Mesendoderm (in vitro differentiated cells): ENCODE results near the gene PGD.

Source experiments
- DNase-seq: peaks from one replicate; pipeline ENCODE4 v3.0.0; 2013
- H2AK5ac ChIP-seq: 2 replicates; pipeline ENCODE4 v1.6.1; 2013; ENCODE audit warnings: low read length, inconsistent platforms
- H2BK120ac ChIP-seq: 2 replicates; pipeline ENCODE4 v1.6.1; 2013; ENCODE audit warnings: low read depth, mild to moderate bottlenecking, low read length, moderate library complexity, mixed read lengths
- H2BK15ac ChIP-seq: replicated peaks from 2 replicates; pipeline ENCODE4 v1.6.1; 2013; ENCODE audit warnings: low read depth, mild to moderate bottlenecking, moderate library complexity
- H2BK5ac ChIP-seq: 2 replicates; pipeline ENCODE4 v1.6.1; 2013; ENCODE audit warnings: low read length, inconsistent platforms
- H3K18ac ChIP-seq: 2 replicates; pipeline ENCODE4 v1.6.1; 2013; ENCODE audit warnings: mild to moderate bottlenecking, low read length, mixed read lengths
- H3K23ac ChIP-seq: one replicate; pipeline ENCODE4 v1.6.1; 2013; ENCODE audit warnings: low read length
- H3K27ac ChIP-seq: 2 replicates; pipeline ENCODE4 v1.5.1; 2013; ENCODE audit warnings: low read depth, mild to moderate bottlenecking, inconsistent platforms, low read length, moderate library complexity
- H3K27me3 ChIP-seq: 2 replicates; pipeline ENCODE4 v1.6.1; 2013; ENCODE audit warnings: low read length, control low read depth, mild to moderate bottlenecking, inconsistent platforms; ENCODE audit not compliant: insufficient read depth, poor library complexity
- H3K36me3 ChIP-seq: 2 replicates; pipeline ENCODE4 v1.6.1; 2013; ENCODE audit warnings: low read length, inconsistent platforms; ENCODE audit not compliant: control insufficient read depth, insufficient read depth
- H3K4ac ChIP-seq: one replicate; pipeline ENCODE4 v1.6.1; 2013; ENCODE audit warnings: low read depth, mild to moderate bottlenecking, low read length, moderate library complexity
- H3K4me1 ChIP-seq: 2 replicates; pipeline ENCODE4 v1.6.1; 2013; ENCODE audit warnings: low read depth, low read length, inconsistent platforms; ENCODE audit not compliant: control insufficient read depth
- H3K4me2 ChIP-seq: 2 replicates; pipeline ENCODE4 v1.6.1; 2013; ENCODE audit warnings: low read length
- H3K4me3 ChIP-seq: 2 replicates; pipeline ENCODE4 v1.5.1; 2013; ENCODE audit warnings: mild to moderate bottlenecking, low read length
- H3K56ac ChIP-seq: one replicate; pipeline ENCODE4 v1.6.1; 2013; ENCODE audit warnings: low read length
- H3K79me1 ChIP-seq: 2 replicates; pipeline ENCODE4 v1.6.1; 2013; ENCODE audit warnings: low read length, inconsistent platforms
- H3K79me2 ChIP-seq: 2 replicates; pipeline ENCODE4 v1.6.1; 2013; ENCODE audit warnings: mild to moderate bottlenecking, low read length; ENCODE audit not compliant: control insufficient read depth, insufficient read depth
- H3K9ac ChIP-seq: 2 replicates; pipeline ENCODE4 v1.6.1; 2013; ENCODE audit warnings: low read length, inconsistent platforms
- H4K5ac ChIP-seq: one replicate; pipeline ENCODE4 v1.6.1; 2013; ENCODE audit warnings: low read length
- H4K8ac ChIP-seq: one replicate; pipeline ENCODE4 v1.6.1; 2013; ENCODE audit warnings: low read depth, mild to moderate bottlenecking, control low read depth, low read length, moderate library complexity
- WGBS: extraction: QIAGEN DNeasy Blood & Tissue Kit; methylation state at CpG from one replicate; pipeline ENCODE4 v1.1.7; 2013; ENCODE audit warnings: low lambda C conversion rate, missing lambda C conversion rate; ENCODE audit not compliant: insufficient coverage; ENCODE audit errors: extremely low coverage; 5-methylcytosine and 5-hydroxymethylcytosine counted together

The PGD gene

DNA sequence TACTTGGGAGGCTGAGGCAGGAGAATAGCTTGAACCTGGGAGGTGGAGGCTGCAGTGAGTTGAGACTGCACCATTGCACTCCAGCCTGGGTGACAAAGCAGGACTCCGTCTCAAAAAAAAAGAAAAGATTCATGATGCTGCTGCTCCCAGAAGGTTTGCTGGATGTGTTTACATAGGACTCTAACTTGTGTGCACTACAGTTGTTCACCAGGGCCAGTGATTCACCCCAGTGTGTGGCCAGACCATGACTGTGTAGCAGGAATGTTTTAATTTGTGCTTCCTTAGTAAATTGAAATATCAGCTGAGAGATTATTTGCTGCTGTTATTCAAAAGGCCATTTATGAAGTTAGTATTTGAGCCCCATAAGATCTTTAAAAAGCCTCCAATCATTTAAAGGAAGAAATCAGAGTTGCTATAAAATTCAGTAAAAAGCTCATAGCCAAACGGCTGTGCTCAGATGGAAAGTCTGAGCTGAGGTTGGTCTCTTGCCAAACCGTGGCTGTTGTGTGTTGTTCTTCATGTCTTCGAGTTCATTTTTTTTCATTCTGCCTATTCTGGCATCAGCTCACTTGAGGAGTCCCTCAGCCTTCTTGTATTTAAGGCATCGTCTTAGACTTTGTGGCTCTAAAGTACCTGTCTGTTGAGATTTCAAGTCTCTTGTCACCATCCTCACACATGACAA, 18.1 kb upstream of the PGD start:
- no peak overlapping the region for H3K4me2 ChIP-seq
- H3K4ac ChIP-seq, result no peak overlapping the region
- no peak overlapping the region for H3K9ac ChIP-seq
- no peak overlapping the region for H3K56ac ChIP-seq
- H3K23ac ChIP-seq, result no peak overlapping the region
- no peak overlapping the region for H4K8ac ChIP-seq
- no peak overlapping the region for H2AK5ac ChIP-seq
- no peak overlapping the region for H3K4me3 ChIP-seq
- peaks cover 4% of the 10 kb centered on the region for H3K36me3 ChIP-seq
- no peak overlapping the region for H2BK120ac ChIP-seq
- no peaks in the 10 kb centered on the region for H3K79me2 ChIP-seq
- no peaks in the 10 kb centered on the region for H3K27me3 ChIP-seq
- no peak for DNase-seq
- no CpG with 5 or more reads among the region's 5 CpGs for WGBS
- H3K27ac ChIP-seq, result no peak overlapping the region
- no peaks in the 10 kb centered on the region for H3K4me1 ChIP-seq
- no peak overlapping the region for H2BK15ac ChIP-seq
- no peak overlapping the region for H4K5ac ChIP-seq
- no peak overlapping the region for H3K18ac ChIP-seq
- no peak overlapping the region for H2BK5ac ChIP-seq
- H3K79me1 ChIP-seq, result no peaks in the 10 kb centered on the region

- no peak overlapping the region for H3K23ac ChIP-seq
- H3K27ac ChIP-seq, result no peak overlapping the region
- H3K4me2 ChIP-seq, result no peak overlapping the region
- no peak for DNase-seq
- peaks cover 2% of the 10 kb centered on the region for H3K36me3 ChIP-seq
- H3K79me1 ChIP-seq, result no peaks in the 10 kb centered on the region
- H2BK5ac ChIP-seq, result no peak overlapping the region
- no peak overlapping the region for H4K8ac ChIP-seq
- H3K9ac ChIP-seq, result no peak overlapping the region
- H3K27me3 ChIP-seq, result no peaks in the 10 kb centered on the region
- H3K4me3 ChIP-seq, result no peak overlapping the region
- no peak overlapping the region for H3K56ac ChIP-seq
- H3K4me1 ChIP-seq, result no peaks in the 10 kb centered on the region
- no peaks in the 10 kb centered on the region for H3K79me2 ChIP-seq
- H3K18ac ChIP-seq, result no peak overlapping the region
- no peak overlapping the region for H2AK5ac ChIP-seq
- WGBS, result no CpG with 5 or more reads among the region's 4 CpGs
- no peak overlapping the region for H2BK15ac ChIP-seq
- no peak overlapping the region for H2BK120ac ChIP-seq
- H4K5ac ChIP-seq, result no peak overlapping the region
- no peak overlapping the region for H3K4ac ChIP-seq
These were observed 15.2 kb upstream of the PGD start for GRCh38 chr1:10383630-10384029.

DNA sequence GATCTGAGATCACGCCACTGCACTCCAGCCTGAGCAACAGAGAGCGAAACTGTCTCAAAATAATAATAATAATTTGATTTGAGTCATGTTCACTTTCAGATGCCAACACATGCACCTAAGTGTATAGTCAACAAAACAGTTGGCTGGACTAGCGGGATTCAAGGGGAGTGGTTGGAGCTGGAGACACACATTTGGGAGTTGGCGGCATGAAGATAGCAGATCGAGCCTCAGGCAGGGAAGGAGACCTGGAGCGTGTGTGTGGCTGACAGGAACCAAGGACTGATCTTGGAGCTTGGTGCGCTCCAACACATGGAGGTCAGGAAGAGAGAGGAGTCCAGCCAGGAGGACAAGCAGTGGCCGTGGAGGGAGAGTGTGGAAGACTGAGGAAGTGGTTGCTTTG, 14.6 kb upstream of the PGD start:
- Histone ChIP-seq H2BK15ac (no peak overlapping the region), H4K8ac (no peak overlapping the region), H3K56ac (no peak overlapping the region), H2AK5ac (no peak overlapping the region), H3K36me3 (no peaks in the 10 kb centered on the region), H3K27ac (no peak overlapping the region), H2BK120ac (no peak overlapping the region), H3K79me2 (no peaks in the 10 kb centered on the region), H3K4me3 (no peak overlapping the region), H3K9ac (no peak overlapping the region), H3K4ac (no peak overlapping the region), H3K79me1 (no peaks in the 10 kb centered on the region), H3K18ac (no peak overlapping the region), H3K27me3 (no peaks in the 10 kb centered on the region), H4K5ac (no peak overlapping the region), H3K23ac (no peak overlapping the region), H3K4me2 (no peak overlapping the region), H2BK5ac (no peak overlapping the region), H3K4me1 (no peaks in the 10 kb centered on the region)
- DNase-seq, result no peak
- no CpG with 5 or more reads among the region's 8 CpGs for whole genome bisulfite sequencing

- Histone ChIP-seq H2BK15ac (no peak overlapping the region), H3K18ac (no peak overlapping the region), H2AK5ac (no peak overlapping the region), H3K27me3 (no peaks in the 10 kb centered on the region), H3K4me2 (no peak overlapping the region), H3K27ac (no peak overlapping the region), H3K23ac (no peak overlapping the region), H3K4ac (no peak overlapping the region), H3K79me2 (no peaks in the 10 kb centered on the region), H3K36me3 (no peaks in the 10 kb centered on the region), H3K79me1 (no peaks in the 10 kb centered on the region), H2BK120ac (no peak overlapping the region), H2BK5ac (no peak overlapping the region), H3K56ac (no peak overlapping the region), H4K8ac (no peak overlapping the region), H3K9ac (no peak overlapping the region), H3K4me1 (no peaks in the 10 kb centered on the region), H4K5ac (no peak overlapping the region), H3K4me3 (no peak overlapping the region)
- WGBS, result no CpG with 5 or more reads among the region's 12 CpGs
- no peak for DNase-seq
These were observed 11.8 kb upstream of the PGD start for GRCh38 chr1:10386761-10387676.

- Histone ChIP-seq H3K23ac (no peak overlapping the region), H3K36me3 (no peaks in the 10 kb centered on the region), H3K4me3 (no peak overlapping the region), H3K27ac (no peak overlapping the region), H4K5ac (no peak overlapping the region), H3K4me1 (no peaks in the 10 kb centered on the region), H2BK120ac (no peak overlapping the region), H2BK15ac (no peak overlapping the region), H4K8ac (no peak overlapping the region), H3K27me3 (no peaks in the 10 kb centered on the region), H3K9ac (no peak overlapping the region), H3K4me2 (no peak overlapping the region), H3K79me2 (no peaks in the 10 kb centered on the region), H3K4ac (no peak overlapping the region), H3K56ac (no peak overlapping the region), H2BK5ac (no peak overlapping the region), H3K18ac (no peak overlapping the region), H3K79me1 (no peaks in the 10 kb centered on the region), H2AK5ac (no peak overlapping the region)
- no CpG with 5 or more reads among the region's 3 CpGs for WGBS
- DNase-seq, result peak; percentile 55
These were observed 11.0 kb upstream of the PGD start for GRCh38 chr1:10387677-10388386.
